OCI-LY3 (cell line): ENCODE results near the gene DEPDC5.

Source experiments
- H2AFZ ChIP-seq: fragments of 200-600, 300-600 bp; shearing (Covaris generic); 2 replicates; pipeline ENCODE4 v1.6.0; 2014; ENCODE audit warnings: antibody characterized with exemption, low read depth, low read length
- H3K27ac ChIP-seq: fragments of 200-600, 300-600 bp; sonication (generic); 2 replicates; pipeline ENCODE4 v1.5.1; 2014; ENCODE audit warnings: mild to moderate bottlenecking, low read length, moderate library complexity, mixed read lengths
- H3K27me3 ChIP-seq: fragments of 200-600, 300-600 bp; sonication (generic); 2 replicates; pipeline ENCODE4 v1.6.1; 2014; ENCODE audit warnings: low read depth, low read length, mixed read lengths
- H3K36me3 ChIP-seq: fragments of 200-600, 300-600 bp; sonication (generic); replicated peaks from 2 replicates; pipeline ENCODE3; 2014; ENCODE audit warnings: low read depth, low read length, mixed read lengths
- H3K4me1 ChIP-seq: fragments of 300-600, 200-600 bp; sonication (generic); 2 replicates; pipeline ENCODE4 v1.6.1; 2014; ENCODE audit warnings: low read length, mixed read lengths
- H3K4me2 ChIP-seq: fragments of 200-600, 300-600 bp; sonication (generic); 2 replicates; pipeline ENCODE4 v1.6.1; 2014; ENCODE audit warnings: low read length, mixed read lengths
- H3K4me3 ChIP-seq: fragments of 300-600, 200-600 bp; sonication (generic); 2 replicates; pipeline ENCODE4 v1.5.1; 2014; ENCODE audit warnings: antibody characterized with exemption, mild to moderate bottlenecking, low read length, moderate library complexity
- H3K79me2 ChIP-seq: fragments of 300-600, 200-600 bp; shearing (Covaris generic); 2 replicates; pipeline ENCODE4 v1.6.1; 2014; ENCODE audit warnings: mild to moderate bottlenecking, low read length, mixed read lengths
- H3K9ac ChIP-seq: fragments of 300-600, 200-600 bp; shearing (Covaris generic); 2 replicates; pipeline ENCODE4 v1.6.0; 2014; ENCODE audit warnings: mild to moderate bottlenecking, low read length, moderate library complexity
- H3K9me3 ChIP-seq: fragments of 200-600, 300-600 bp; shearing (Covaris generic); 2 replicates; pipeline ENCODE4 v1.6.1; 2014; ENCODE audit warnings: low read length, mixed read lengths; ENCODE audit not compliant: insufficient read depth
- H4K20me1 ChIP-seq: fragments of 200-600, 300-600 bp; sonication (generic); 2 replicates; pipeline ENCODE4 v1.6.1; 2016; ENCODE audit warnings: low read length, mixed read lengths; ENCODE audit not compliant: insufficient read depth
- CTCF ChIP-seq: fragments of 200-600, 300-600 bp; sonication (generic); IDR thresholded peaks from 2 replicates; pipeline ENCODE4 v1.5.1; 2014; ENCODE audit warnings: antibody characterized with exemption, low read length, low read depth
- EZH2phosphoT487 ChIP-seq: fragments of 200-600 bp; shearing (Covaris generic); IDR thresholded peaks from 2 replicates; pipeline ENCODE4 v1.6.1; 2018; ENCODE audit warnings: antibody characterized with exemption, mixed run types, low read depth

The DEPDC5 gene

GRCh38 chr22:31919730-31920129, 165.9 kb downstream of the DEPDC5 start:
- Histone ChIP-seq H4K20me1 (peaks cover 8% of the 10 kb centered on the region; the same call in 1 of the 2 replicates), H3K4me1 (peaks cover 40% of the 10 kb centered on the region)

GRCh38 chr22:31920306-31920705, 166.5 kb downstream of the DEPDC5 start:
- Histone ChIP-seq H3K9me3 (no peaks in the 10 kb centered on the region), H3K27ac (no peak overlapping the region), H3K36me3 (no peaks in the 10 kb centered on the region), H2AFZ (no peak overlapping the region), H3K27me3 (0 out of 2 replicates have a peak, but pooled peaks cover 7% of the 10 kb centered on the region), H3K4me3 (no peak overlapping the region), H3K79me2 (no peaks in the 10 kb centered on the region), H3K4me2 (no peak overlapping the region), H3K9ac (no peak overlapping the region), H4K20me1 (peaks cover 8% of the 10 kb centered on the region; the same call in 1 of the 2 replicates), H3K4me1 (peaks cover 37% of the 10 kb centered on the region)
- TF ChIP-seq CTCF (no peak), EZH2phosphoT487 (no peak)

More at GRCh38 chr22:31919730-31920129, 165.9 kb downstream of the DEPDC5 start:
- no peak overlapping the region for H3K9ac ChIP-seq
- H3K4me2 ChIP-seq: no peak overlapping the region
- H3K36me3 ChIP-seq: no peaks in the 10 kb centered on the region
- TF ChIP-seq EZH2phosphoT487 (no peak), CTCF (no peak)
- 0 out of 2 replicates have a peak, but pooled peaks cover 7% of the 10 kb centered on the region for H3K27me3 ChIP-seq
- no peak overlapping the region for H3K27ac ChIP-seq
- H3K4me3 ChIP-seq: no peak overlapping the region
- no peaks in the 10 kb centered on the region for H3K9me3 ChIP-seq
- H2AFZ ChIP-seq: no peak overlapping the region
- no peaks in the 10 kb centered on the region for H3K79me2 ChIP-seq

GRCh38 chr22:31921106-31921505, 167.3 kb downstream of the DEPDC5 start:
- Histone ChIP-seq H3K4me2 (no peak overlapping the region), H3K9me3 (no peaks in the 10 kb centered on the region), H3K27me3 (peaks cover 7% of the 10 kb centered on the region; the same call in 1 of the 2 replicates), H2AFZ (no peak overlapping the region), H4K20me1 (peaks cover 8% of the 10 kb centered on the region; the same call in 1 of the 2 replicates), H3K9ac (no peak overlapping the region), H3K4me3 (no peak overlapping the region), H3K36me3 (no peaks in the 10 kb centered on the region), H3K4me1 (peaks cover 34% of the 10 kb centered on the region), H3K79me2 (no peaks in the 10 kb centered on the region), H3K27ac (no peak overlapping the region)
- TF ChIP-seq EZH2phosphoT487 (no peak), CTCF (no peak)

- Histone ChIP-seq H4K20me1 (0 out of 2 replicates have a peak, but pooled peaks cover 3% of the 10 kb centered on the region), H2AFZ (no peak overlapping the region), H3K27ac (no peak overlapping the region), H3K4me3 (no peak overlapping the region), H3K27me3 (peaks cover 20% of the 10 kb centered on the region), H3K4me1 (peaks cover 23% of the 10 kb centered on the region), H3K36me3 (no peaks in the 10 kb centered on the region), H3K9ac (no peak overlapping the region), H3K9me3 (no peaks in the 10 kb centered on the region), H3K4me2 (no peak overlapping the region), H3K79me2 (no peaks in the 10 kb centered on the region)
- no peak for TF ChIP-seq CTCF
- no peak for TF ChIP-seq EZH2phosphoT487
These were observed 168.7 kb downstream of the DEPDC5 start for GRCh38 chr22:31922534-31922933.
